GM10847 (cell line): ENCODE measurements around the gene IL17RD.

Experiments
- POLR2A ChIP-seq: IDR thresholded peaks from 2 replicates; pipeline ENCODE4 v1.6.1; 2011; ENCODE audit not compliant: insufficient read length; ENCODE audit errors: extremely low read depth

Gene IL17RD

DNA sequence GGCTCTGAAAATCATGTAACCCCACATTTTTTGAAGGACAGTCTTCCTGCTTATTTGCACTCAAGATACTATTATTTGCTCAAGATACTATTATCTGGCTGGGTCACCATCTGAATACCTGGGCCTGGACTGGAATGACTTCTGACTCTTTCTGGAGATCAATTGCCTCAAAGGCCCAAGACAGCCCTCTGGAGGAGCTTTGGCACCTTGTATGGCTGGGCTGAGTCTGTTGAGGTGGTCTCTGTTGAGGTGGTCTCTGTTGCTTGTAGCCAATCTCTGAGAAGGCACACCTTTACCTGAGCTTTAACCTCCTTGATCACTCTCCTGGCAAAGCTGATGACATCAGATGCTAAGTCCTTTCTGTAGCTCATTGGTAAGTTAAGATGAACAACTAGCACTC, 71.7 kb downstream of the IL17RD start:
- TF ChIP-seq POLR2A, result no peak

GRCh38 chr3:57091521-57092273, 73.5 kb downstream of the IL17RD start:
- TF ChIP-seq POLR2A, result no peak

GRCh38 chr3:57089043-57089442, 76.1 kb downstream of the IL17RD start:
- TF ChIP-seq POLR2A, result no peak

DNA sequence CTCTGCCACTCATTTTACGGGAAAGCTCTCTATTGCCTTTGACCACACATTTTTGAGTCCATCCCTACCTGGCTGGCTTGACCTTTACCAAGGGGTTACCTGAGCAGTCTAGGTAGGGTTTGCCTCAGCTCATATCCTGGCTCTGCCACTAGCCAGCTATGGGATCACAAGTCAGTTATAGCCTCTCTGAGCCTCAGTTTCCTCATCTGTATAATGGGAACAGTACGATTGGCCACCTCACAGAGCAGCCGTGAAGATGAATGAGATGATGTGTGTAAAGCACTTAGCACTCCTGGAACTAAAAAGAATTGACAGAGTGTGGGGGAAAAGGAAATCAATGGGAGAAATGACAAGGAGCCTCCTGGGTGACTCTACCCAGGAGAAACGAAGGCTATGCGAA, 76.7 kb downstream of the IL17RD start:
- TF ChIP-seq POLR2A, result no peak

GRCh38 chr3:57087361-57088092, 77.6 kb downstream of the IL17RD start:
- TF ChIP-seq POLR2A, result no peak

DNA sequence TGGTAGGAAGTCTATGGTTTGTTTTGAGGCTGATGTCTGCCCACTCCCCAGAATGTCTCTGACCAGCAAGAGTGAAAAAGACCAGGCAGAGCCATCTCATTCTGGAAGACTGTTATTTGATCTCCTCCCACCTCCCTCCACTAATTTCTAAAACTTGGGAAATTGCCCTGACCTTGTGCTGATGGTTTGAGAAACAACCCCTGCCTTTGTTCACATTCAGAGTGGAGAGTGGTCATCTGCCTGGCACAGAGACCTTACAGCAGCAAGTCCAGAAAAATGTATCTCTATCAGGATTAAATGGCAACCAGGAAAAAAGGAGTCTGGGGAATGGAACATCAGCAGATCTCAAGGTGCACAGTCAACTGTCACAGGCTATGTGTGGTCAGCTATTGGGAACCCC, 79.0 kb downstream of the IL17RD start:
- TF ChIP-seq POLR2A, result no peak

DNA sequence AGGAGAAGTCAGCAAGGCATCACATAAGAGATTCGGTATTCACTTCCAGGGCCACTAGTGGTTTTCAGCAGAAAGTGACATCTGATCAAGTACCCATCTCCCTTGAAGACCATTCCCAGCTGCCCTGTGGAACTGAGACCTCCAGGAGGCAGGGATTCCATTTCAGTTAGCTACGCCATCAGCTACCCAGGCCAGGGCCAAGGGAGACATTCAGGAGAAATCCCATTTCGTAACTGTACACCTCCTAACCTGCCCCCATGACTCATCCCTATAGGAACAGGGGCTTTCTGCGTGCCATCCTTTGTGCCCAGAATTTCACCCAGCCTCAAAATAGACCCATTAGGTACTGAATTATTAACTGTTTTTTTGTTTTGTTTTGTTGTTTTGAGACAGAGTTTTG, 79.9 kb downstream of the IL17RD start:
- TF ChIP-seq POLR2A, result no peak

DNA sequence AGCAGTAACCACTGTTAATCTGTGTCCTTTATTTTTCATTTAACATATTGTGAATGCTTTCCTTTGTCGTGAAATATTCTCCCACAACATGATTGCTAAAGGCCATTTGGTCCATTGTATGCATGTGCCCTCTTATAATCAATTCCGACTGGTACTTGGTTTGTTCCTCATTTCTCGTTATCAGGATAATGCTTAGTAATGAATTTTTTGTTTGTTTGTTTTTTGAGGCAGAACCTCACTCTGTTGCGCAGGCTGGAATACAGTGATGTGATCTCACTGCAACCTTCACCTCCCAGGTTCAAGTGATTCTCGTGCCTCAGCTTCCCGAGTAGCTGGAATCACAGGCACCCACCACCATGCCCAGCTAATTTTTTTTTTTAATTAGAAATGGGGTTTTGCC, 82.7 kb downstream of the IL17RD start:
- TF ChIP-seq POLR2A, result no peak

DNA sequence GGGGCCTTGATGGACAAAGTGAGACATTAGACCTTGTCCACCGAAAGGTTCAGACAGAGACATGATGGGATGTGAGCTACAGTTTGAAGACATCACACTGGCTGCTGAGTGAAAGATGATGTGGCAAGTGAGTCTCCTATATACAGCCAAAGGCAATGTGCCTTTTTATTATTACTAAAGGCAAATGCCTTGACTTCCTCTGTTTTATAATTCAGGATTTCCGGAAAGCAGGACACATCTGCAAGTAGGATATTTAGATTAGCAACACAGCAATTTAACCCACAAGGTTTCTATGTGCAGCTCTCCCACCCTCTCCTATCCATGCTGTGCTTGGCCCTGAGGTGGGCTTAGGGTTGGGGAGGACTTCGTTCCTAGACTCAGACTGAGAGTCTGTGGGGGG, 84.0 kb downstream of the IL17RD start:
- no peak for TF ChIP-seq POLR2A

- TF ChIP-seq POLR2A, result no peak
These were observed 85.0 kb downstream of the IL17RD start for GRCh38 chr3:57080171-57080570.

- TF ChIP-seq POLR2A, result no peak
These were observed 85.7 kb downstream of the IL17RD start for GRCh38 chr3:57079474-57079831.

GRCh38 chr3:57078635-57079473, 86.3 kb downstream of the IL17RD start:
- no peak for TF ChIP-seq POLR2A

DNA sequence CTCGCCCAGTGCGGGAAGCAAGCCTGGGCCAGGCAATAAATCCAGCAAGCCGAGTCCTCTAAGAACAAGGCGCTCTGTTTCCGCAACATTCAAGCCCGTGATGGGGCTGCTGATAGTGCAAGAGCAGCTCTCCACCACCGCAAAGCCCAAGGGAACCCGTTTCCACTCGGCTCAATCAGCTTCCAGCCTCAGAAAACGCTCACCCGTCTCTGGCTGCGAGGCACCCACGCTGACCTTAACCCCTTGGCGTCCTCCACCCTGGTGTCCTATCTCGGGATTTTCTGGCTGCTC, 86.9 kb downstream of the IL17RD start:
- no peak for TF ChIP-seq POLR2A

- no peak for TF ChIP-seq POLR2A
These were observed 87.4 kb downstream of the IL17RD start for GRCh38 chr3:57077630-57078343.

DNA sequence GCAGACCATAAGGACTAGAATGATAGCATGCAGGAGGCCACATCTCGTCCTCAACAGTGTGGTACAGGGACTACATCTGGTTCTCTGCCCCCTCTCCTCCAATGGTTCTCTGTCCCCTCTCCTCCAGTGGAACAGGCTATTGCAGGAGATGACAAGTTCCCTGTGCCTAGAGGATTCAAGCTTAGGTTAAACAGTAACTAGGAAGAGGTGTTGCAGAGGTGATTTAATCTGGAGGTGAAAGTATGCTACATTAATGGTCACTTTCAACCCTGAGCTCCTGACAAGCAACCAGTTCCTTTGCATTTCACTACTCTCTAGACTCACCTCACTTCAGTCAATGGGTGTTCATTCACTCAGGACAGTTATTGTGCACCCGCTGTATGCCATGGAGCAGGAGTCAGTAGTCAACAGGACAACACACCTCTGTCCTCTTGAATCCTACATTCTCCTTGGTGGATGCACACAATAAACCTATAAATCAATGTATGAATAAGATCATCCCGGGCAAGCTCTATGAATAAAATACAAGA, 88.7 kb downstream of the IL17RD start:
- no peak for TF ChIP-seq POLR2A
